Choroid plexus epithelial cell (primary cell): ENCODE data around the gene RND2.

Source experiments
- DNase-seq: peaks from one replicate; pipeline ENCODE4 v3.0.0-alpha.2; 2010; ENCODE audit warnings: low read depth
- H3K4me3 ChIP-seq: 2 replicates; pipeline ENCODE4 v1.5.1; 2011; ENCODE audit warnings: low read depth, mild to moderate bottlenecking, control low read depth, low read length, moderate library complexity
- CTCF ChIP-seq: conservative IDR thresholded peaks from 2 replicates; pipeline ENCODE4 v1.5.1; 2011; ENCODE audit warnings: low read depth, mild to moderate bottlenecking, control low read depth, inconsistent platforms, low read length, moderate library complexity

Gene RND2

GRCh38 chr17:43021741-43022512, 3.1 kb upstream of the RND2 start, which contains the start of gene VAT1:
Gene VAT1 (minus strand): TSS chr17:43022385. CDS start chr17:43022322, 63 bp downstream.
- no peak for TF ChIP-seq CTCF
- peak; percentile 79 for DNase-seq
- peak within 1 kb of the TSS; percentile 100 for H3K4me3 ChIP-seq

- H3K4me3 ChIP-seq, result peak overlapping the region; percentile 64
- TF ChIP-seq CTCF, result no peak
- no peak for DNase-seq
These were observed 243 bp downstream of the RND2 start for GRCh38 chr17:43025290-43025657.

- no peak for TF ChIP-seq CTCF
- H3K4me3 ChIP-seq, result no peak overlapping the region
- no peak for DNase-seq
These were observed 921 bp downstream of the RND2 start for GRCh38 chr17:43025766-43026537.

- no peak overlapping the region for H3K4me3 ChIP-seq
- no peak for DNase-seq
- no peak for TF ChIP-seq CTCF
These were observed 1.6 kb downstream of the RND2 start for GRCh38 chr17:43026595-43026994.

GRCh38 chr17:43027091-43028032, 2.3 kb downstream of the RND2 start:
- no peak for DNase-seq
- TF ChIP-seq CTCF, result no peak
- no peak overlapping the region for H3K4me3 ChIP-seq

GRCh38 chr17:43028221-43028861, 3.3 kb downstream of the RND2 start:
- H3K4me3 ChIP-seq, result no peak overlapping the region
- no peak for TF ChIP-seq CTCF

More at GRCh38 chr17:43028221-43028861, 3.3 kb downstream of the RND2 start:
- no peak for DNase-seq
